Astrocyte (in vitro differentiated cells and primary cell): Measurements from ENCODE around the gene NXN.

Experiments
- CTCF ChIP-seq: IDR thresholded peaks from 2 replicates; pipeline ENCODE4 v1.5.1; 2011; ENCODE audit warnings: low read depth, mild to moderate bottlenecking, inconsistent platforms, low read length, moderate library complexity; ENCODE audit not compliant: insufficient read depth
- EZH2 ChIP-seq: IDR thresholded peaks from 2 replicates; pipeline ENCODE4 v1.6.1; 2012; ENCODE audit warnings: mild to moderate bottlenecking, low read length, inconsistent platforms; ENCODE audit not compliant: insufficient read depth

- TF ChIP-seq CTCF = no peak
- TF ChIP-seq EZH2 = no peak
Observed at GRCh38 chr17:949623-950303, 29.8 kb downstream of the NXN start.
